Mammary epithelial cell (primary cell): ENCODE data around the gene TP53BP2.

Experiments
- EZH2 ChIP-seq: IDR thresholded peaks from 2 replicates; pipeline ENCODE4 v1.6.1; 2012; ENCODE audit warnings: low read length, inconsistent platforms, borderline replicate concordance
- TF ChIP-seq, protein P1 (sequence below), 2 donors: IDR thresholded peaks in 1 of 2; conservative IDR thresholded peaks in 1 of 2; 2 replicates each; pipeline ENCODE4 v1.5.1; 2011 to 2012; ENCODE audit warnings: inconsistent platforms in 2 of 2, low read length in 2 of 2, mild to moderate bottlenecking in 2 of 2, control low read depth in 1 of 2, low read depth in 1 of 2; ENCODE audit not compliant: insufficient read depth in 1 of 2; ENCODE audit errors: extremely low read depth in 1 of 2

GRCh38 chr1:223771814-223772770 lies 73.7 kb downstream of the TP53BP2 start:
- TF ChIP-seq, protein P1, sequence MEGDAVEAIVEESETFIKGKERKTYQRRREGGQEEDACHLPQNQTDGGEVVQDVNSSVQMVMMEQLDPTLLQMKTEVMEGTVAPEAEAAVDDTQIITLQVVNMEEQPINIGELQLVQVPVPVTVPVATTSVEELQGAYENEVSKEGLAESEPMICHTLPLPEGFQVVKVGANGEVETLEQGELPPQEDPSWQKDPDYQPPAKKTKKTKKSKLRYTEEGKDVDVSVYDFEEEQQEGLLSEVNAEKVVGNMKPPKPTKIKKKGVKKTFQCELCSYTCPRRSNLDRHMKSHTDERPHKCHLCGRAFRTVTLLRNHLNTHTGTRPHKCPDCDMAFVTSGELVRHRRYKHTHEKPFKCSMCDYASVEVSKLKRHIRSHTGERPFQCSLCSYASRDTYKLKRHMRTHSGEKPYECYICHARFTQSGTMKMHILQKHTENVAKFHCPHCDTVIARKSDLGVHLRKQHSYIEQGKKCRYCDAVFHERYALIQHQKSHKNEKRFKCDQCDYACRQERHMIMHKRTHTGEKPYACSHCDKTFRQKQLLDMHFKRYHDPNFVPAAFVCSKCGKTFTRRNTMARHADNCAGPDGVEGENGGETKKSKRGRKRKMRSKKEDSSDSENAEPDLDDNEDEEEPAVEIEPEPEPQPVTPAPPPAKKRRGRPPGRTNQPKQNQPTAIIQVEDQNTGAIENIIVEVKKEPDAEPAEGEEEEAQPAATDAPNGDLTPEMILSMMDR (conservative IDR thresholded peaks at IDR 0.05 in 1 of 2, IDR thresholded peaks at IDR 0.05 in 1 of 2; ENCODE audit: extremely low read depth in 1 of 2, insufficient read depth in 1 of 2, low read depth in 1 of 2, low read length in 2 of 2) = no peak
- no peak for TF ChIP-seq EZH2
